IMR-90 (cell line): ENCODE measurements around the gene TNFRSF13B.

ENCODE experiments used
- CEBPB ChIP-seq: IDR thresholded peaks from 2 replicates; pipeline ENCODE4 v1.6.1; 2012; ENCODE audit warnings: low read depth, low read length, improper control_type of control experiment
- CHD1 ChIP-seq: IDR thresholded peaks from 2 replicates; pipeline ENCODE4 v1.6.1; 2012; ENCODE audit warnings: low read depth, low read length, improper control_type of control experiment
- MAFK ChIP-seq: IDR thresholded peaks from 2 replicates; pipeline ENCODE4 v1.6.1; 2012; ENCODE audit warnings: low read depth, low read length, improper control_type of control experiment
- MAZ ChIP-seq: IDR thresholded peaks from 2 replicates; pipeline ENCODE4 v1.6.1; 2012; ENCODE audit warnings: low read depth, mild to moderate bottlenecking, low read length, improper control_type of control experiment, moderate library complexity, borderline replicate concordance
- MXI1 ChIP-seq: IDR thresholded peaks from 2 replicates; pipeline ENCODE4 v1.6.1; 2012; ENCODE audit warnings: low read depth, mild to moderate bottlenecking, low read length, moderate library complexity, borderline replicate concordance
- POLR2A ChIP-seq: IDR thresholded peaks from 2 replicates; pipeline ENCODE4 v1.6.1; 2012; ENCODE audit warnings: mild to moderate bottlenecking, low read depth, low read length
- RAD21 ChIP-seq: IDR thresholded peaks from 2 replicates; pipeline ENCODE4 v1.6.1; 2012; ENCODE audit warnings: low read length, improper control_type of control experiment
- RCOR1 ChIP-seq: IDR thresholded peaks from 2 replicates; pipeline ENCODE4 v1.6.1; 2012; ENCODE audit warnings: mild to moderate bottlenecking, low read length, improper control_type of control experiment; ENCODE audit not compliant: insufficient replicate concordance
- RFX5 ChIP-seq: IDR thresholded peaks from 2 replicates; pipeline ENCODE4 v1.8.0; 2012; ENCODE audit warnings: low read depth, mild to moderate bottlenecking, low read length, moderate library complexity
- SMC3 ChIP-seq: fragments of 150-350 bp; IDR thresholded peaks from 2 replicates; pipeline ENCODE4 v1.6.1; 2016; ENCODE audit warnings: low read depth, mild to moderate bottlenecking, antibody characterized with exemption, low read length, moderate library complexity
- USF2 ChIP-seq: fragments of 150-350 bp; IDR thresholded peaks from 2 replicates; pipeline ENCODE4 v1.6.1; 2017; ENCODE audit warnings: mild to moderate bottlenecking, antibody characterized with exemption, low read length, low read depth
- TF ChIP-seq, protein P1 (sequence below): conservative IDR thresholded peaks from 2 replicates; pipeline ENCODE4 v1.5.1; 2012; ENCODE audit warnings: mild to moderate bottlenecking, low read depth, low read length, improper control_type of control experiment
- TF ChIP-seq, protein P2 (sequence below): fragments of 150-350 bp; IDR thresholded peaks from 2 replicates; pipeline ENCODE4 v1.6.1; 2016; ENCODE audit warnings: low read depth, mild to moderate bottlenecking, low read length, moderate library complexity, borderline replicate concordance

DNA sequence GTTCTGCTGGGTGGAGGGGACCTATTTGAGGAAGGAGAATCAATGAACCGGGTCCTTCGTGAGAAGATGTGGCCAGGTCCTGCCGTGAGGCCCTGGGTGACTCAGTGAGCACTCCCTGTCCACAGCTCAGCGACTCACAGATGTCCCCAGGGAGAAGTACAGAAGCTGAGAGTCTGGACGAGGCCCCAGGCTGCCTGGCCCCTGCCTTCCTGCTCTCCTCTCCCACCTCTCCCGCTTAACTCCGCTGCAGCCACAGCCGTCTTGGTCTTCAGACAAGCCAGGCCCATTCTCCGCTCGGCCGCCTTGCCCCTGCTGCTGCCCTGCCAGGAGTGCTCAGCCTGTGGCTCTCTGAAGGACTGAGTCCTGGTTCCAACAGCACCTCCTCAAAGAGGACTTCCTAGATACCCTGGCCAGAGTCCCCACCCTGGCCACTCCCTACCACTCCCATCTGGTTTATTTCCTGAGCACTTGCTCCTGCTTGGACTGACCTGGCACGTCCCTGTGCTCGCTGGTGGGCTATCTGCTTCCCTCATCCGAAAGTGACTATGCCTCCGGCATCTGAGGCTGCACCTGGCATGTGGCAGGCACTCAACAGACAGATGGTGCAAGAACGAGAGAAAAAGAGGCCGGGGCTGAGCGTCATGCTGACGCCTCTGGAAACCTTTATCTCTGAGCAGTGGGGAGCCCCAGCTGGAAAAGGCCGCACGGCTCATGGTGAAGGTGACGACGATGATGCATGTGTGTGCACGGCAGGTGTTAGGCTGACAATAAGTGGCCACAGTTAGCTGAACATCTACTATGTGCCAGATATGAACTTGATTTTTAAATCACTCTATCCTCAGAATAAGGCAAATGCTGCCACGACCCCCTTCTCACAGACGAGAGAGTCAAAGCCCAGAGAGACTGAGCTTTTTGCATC is 9.2 kb upstream of the TNFRSF13B start:
- TF ChIP-seq, protein P1, sequence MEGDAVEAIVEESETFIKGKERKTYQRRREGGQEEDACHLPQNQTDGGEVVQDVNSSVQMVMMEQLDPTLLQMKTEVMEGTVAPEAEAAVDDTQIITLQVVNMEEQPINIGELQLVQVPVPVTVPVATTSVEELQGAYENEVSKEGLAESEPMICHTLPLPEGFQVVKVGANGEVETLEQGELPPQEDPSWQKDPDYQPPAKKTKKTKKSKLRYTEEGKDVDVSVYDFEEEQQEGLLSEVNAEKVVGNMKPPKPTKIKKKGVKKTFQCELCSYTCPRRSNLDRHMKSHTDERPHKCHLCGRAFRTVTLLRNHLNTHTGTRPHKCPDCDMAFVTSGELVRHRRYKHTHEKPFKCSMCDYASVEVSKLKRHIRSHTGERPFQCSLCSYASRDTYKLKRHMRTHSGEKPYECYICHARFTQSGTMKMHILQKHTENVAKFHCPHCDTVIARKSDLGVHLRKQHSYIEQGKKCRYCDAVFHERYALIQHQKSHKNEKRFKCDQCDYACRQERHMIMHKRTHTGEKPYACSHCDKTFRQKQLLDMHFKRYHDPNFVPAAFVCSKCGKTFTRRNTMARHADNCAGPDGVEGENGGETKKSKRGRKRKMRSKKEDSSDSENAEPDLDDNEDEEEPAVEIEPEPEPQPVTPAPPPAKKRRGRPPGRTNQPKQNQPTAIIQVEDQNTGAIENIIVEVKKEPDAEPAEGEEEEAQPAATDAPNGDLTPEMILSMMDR, result no peak
- TF ChIP-seq CHD1 (no peak), POLR2A (no peak), USF2 (no peak), RFX5 (no peak), RAD21 (no peak), MXI1 (no peak), SMC3 (no peak), MAFK (no peak), RCOR1 (no peak), CEBPB (no peak), MAZ (no peak)
- TF ChIP-seq, protein P2, sequence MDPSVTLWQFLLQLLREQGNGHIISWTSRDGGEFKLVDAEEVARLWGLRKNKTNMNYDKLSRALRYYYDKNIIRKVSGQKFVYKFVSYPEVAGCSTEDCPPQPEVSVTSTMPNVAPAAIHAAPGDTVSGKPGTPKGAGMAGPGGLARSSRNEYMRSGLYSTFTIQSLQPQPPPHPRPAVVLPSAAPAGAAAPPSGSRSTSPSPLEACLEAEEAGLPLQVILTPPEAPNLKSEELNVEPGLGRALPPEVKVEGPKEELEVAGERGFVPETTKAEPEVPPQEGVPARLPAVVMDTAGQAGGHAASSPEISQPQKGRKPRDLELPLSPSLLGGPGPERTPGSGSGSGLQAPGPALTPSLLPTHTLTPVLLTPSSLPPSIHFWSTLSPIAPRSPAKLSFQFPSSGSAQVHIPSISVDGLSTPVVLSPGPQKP, result no peak
